Measurements from ENCODE around the gene CCDC106. TPM values are rescaled to one million over a fixed set of nuclear protein-coding genes. Genes with fewer than 3 reads are reported as not detected.

CCDC106 gene
- total RNA-seq, 3 donors from 2014 or later (not counting 1 experiment from before 2014, with no cell fraction given) = 2.0 to 3.2 (median 3.2) TPM

DNA sequence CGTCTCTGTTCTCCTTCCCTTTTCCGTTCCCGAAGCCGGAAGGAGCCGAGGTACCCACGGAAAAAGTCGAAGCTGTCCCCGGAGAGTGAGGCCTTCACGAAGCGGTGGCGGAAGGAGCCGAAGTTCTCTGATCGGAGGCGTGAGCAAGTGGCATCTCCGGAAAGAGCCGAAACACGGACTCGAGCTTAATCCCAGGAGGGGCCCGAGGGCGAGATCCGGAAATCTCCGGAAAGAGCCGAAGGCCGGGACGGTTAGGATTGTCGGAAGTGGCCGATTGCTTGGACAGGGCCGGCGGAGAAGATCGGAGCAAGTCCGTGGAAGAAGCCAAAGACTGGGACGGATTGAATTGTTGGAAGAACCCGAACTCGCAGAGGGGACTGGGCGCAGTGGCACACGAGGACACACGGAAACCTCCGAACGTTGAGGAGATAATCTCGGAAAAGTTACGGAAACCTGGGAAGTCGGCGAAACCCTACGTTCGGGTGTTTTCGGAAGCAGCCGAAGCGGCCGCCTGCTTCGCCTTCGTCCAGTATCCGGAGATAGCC is 6.4 kb downstream of the CCDC106 start:
- peaks cover 49% of the 10 kb centered on the region for H3K4me1 ChIP-seq (ENCODE audit: control insufficient read depth, insufficient read depth, low read length)
- no peaks in the 10 kb centered on the region for H3K27me3 ChIP-seq (ENCODE audit: control insufficient read depth, insufficient read depth, low read length)
- Mint-ChIP-seq H3K36me3 (no peaks in the 10 kb centered on the region), H3K9me3 (no peaks in the 10 kb centered on the region), H3K27me3 (ENCODE audit: low read depth in 2 of 2) (peaks cover 0 to 7% of the 10 kb centered on the region in 2 donors), H3K4me3 (peak overlapping the region; percentile 100), H3K4me1 (peaks cover 44 to 56% of the 10 kb centered on the region in 2 donors), H3K27ac (peak overlapping the region; percentile 99 to 100)
- peak; percentile 99 to 100 for DNase-seq
- ATAC-seq = peak; percentile 75 to 87 (median 75)
- H3K4me3 ChIP-seq (ENCODE audit: low read length) = peak overlapping the region; percentile 65
- peaks cover 8% of the 10 kb centered on the region for H3K36me3 ChIP-seq (ENCODE audit: control insufficient read depth, insufficient read depth, low read length)
- WGBS (ENCODE audit: insufficient coverage) = under 1% methylated on average over 51 of the region's 52 CpGs
- intact Hi-C loops (cut with micrococcal nuclease) = loop anchor here (1.0 to 10.0 kb wide), 6 partner anchors 19 to 1460 kb away; partner anchors contain the start of genes EPN1, TSEN34 and ZSCAN5A
- no peaks in the 10 kb centered on the region for H3K9me3 ChIP-seq (ENCODE audit: control insufficient read depth, insufficient read depth, low read length)
- no peak for TF ChIP-seq CTCF (IDR thresholded peaks at IDR 0.05)
- peak overlapping the region; percentile 100 for H3K27ac ChIP-seq (ENCODE audit: low read length)

- H3K27me3 ChIP-seq (ENCODE audit: control insufficient read depth, insufficient read depth, low read length) = no peaks in the 10 kb centered on the region
- DNase-seq (peak; percentile 95 to 97), ATAC-seq (peak; percentile 49 to 73 (median 57))
- Mint-ChIP-seq H3K36me3 (no peaks in the 10 kb centered on the region), H3K4me1 (peaks cover 48 to 57% of the 10 kb centered on the region in 2 donors), H3K27me3 (ENCODE audit: low read depth in 2 of 2) (peaks cover 0 to 4% of the 10 kb centered on the region in 2 donors), H3K4me3 (peak within 1 kb of the TSS; percentile 100), H3K27ac (peak within 1 kb of the TSS; percentile 99 to 100), H3K9me3 (no peaks in the 10 kb centered on the region)
- WGBS (ENCODE audit: insufficient coverage) = under 1% methylated on average over 83 of the region's 95 CpGs
- H3K4me3 ChIP-seq (ENCODE audit: low read length) = peak within 1 kb of the TSS; percentile 65
- TF ChIP-seq CTCF (IDR thresholded peaks at IDR 0.05) = no peak
- no peaks in the 10 kb centered on the region for H3K9me3 ChIP-seq (ENCODE audit: control insufficient read depth, insufficient read depth, low read length)
- peaks cover 53% of the 10 kb centered on the region for H3K4me1 ChIP-seq (ENCODE audit: control insufficient read depth, insufficient read depth, low read length)
- intact Hi-C loops (cut with micrococcal nuclease) = loop anchor here (1.0 to 10.0 kb wide), 6 partner anchors 20 to 1460 kb away; partner anchors contain the start of genes EPN1, TSEN34 and ZSCAN5A
- peaks cover 14% of the 10 kb centered on the region for H3K36me3 ChIP-seq (ENCODE audit: control insufficient read depth, insufficient read depth, low read length)
- peak within 1 kb of the TSS; percentile 100 for H3K27ac ChIP-seq (ENCODE audit: low read length)
Measured at GRCh38 chr19:55654868-55655647, 7.0 kb downstream of the CCDC106 start, which contains the start of gene U2AF2. Gene U2AF2 (plus strand): TSS chr19:55655035. CDS start chr19:55655105, 70 bp downstream.

GRCh38 chr19:55655648-55656040 is 7.6 kb downstream of the CCDC106 start:
- no peaks in the 10 kb centered on the region for H3K9me3 Mint-ChIP-seq
- no peak for ATAC-seq
- H3K4me1 Mint-ChIP-seq = peaks cover 48 to 63% of the 10 kb centered on the region in 2 donors
- H3K27me3 Mint-ChIP-seq (ENCODE audit: low read depth in 2 of 2) = peaks cover 0 to 3% of the 10 kb centered on the region in 2 donors
- peak overlapping the region; percentile 100 for H3K27ac ChIP-seq (ENCODE audit: low read length)
- H3K27me3 ChIP-seq (ENCODE audit: control insufficient read depth, insufficient read depth, low read length) = no peaks in the 10 kb centered on the region
- intact Hi-C loops (cut with micrococcal nuclease) = loop anchor here (2.0 to 10.0 kb wide), 3 partner anchors 19 to 1461 kb away; partner anchors contain the start of genes EPN1, TSEN34 and ZSCAN5A
- WGBS (ENCODE audit: insufficient coverage) = under 1% methylated on average over 19 of the region's 19 CpGs
- H3K9me3 ChIP-seq (ENCODE audit: control insufficient read depth, insufficient read depth, low read length) = no peaks in the 10 kb centered on the region
- no peak for TF ChIP-seq CTCF (IDR thresholded peaks at IDR 0.05)
- H3K36me3 ChIP-seq (ENCODE audit: control insufficient read depth, insufficient read depth, low read length) = peaks cover 20% of the 10 kb centered on the region
- no peaks in the 10 kb centered on the region for H3K36me3 Mint-ChIP-seq
- H3K27ac Mint-ChIP-seq = peak overlapping the region; percentile 99 to 100
- DNase-seq = no peak
- H3K4me3 Mint-ChIP-seq = peak overlapping the region; percentile 100
- H3K4me3 ChIP-seq (ENCODE audit: low read length) = peak overlapping the region; percentile 65
- H3K4me1 ChIP-seq (ENCODE audit: control insufficient read depth, insufficient read depth, low read length) = peaks cover 57% of the 10 kb centered on the region
